PC-3 (cell line): ENCODE data around the gene DOC2A. TPM values are rescaled to one million over a fixed set of nuclear protein-coding genes. Genes with fewer than 3 reads are reported as not detected.
A peak's percentile ranks its signal among the peaks of the same experiment; 100 is the strongest.
"Not testable (repeated sequence)": the region's sequence is repeated elsewhere in the genome, so short reads cannot be mapped to it uniquely, and the experiment has no call there.

Experiments
- ATAC-seq: fragments of 200-7000 bp; cut with Tn5 transposase; 2 replicates; pipeline ENCODE4 v1.9.1; 2020; ENCODE audit warnings: mild to moderate bottlenecking, moderate library complexity
- BruUV-seq: library from RNA; stranded (reverse); fragments of 400-500 nt; replicated peaks from 2 replicates; lab custom pipeline; 2021; lab: Mats Ljungman, UMichigan
- CTCF ChIA-PET: fragments of 300-600 bp; sonication (Branson Sonifier 250); formaldehyde crosslinking; loops from one replicate; lab custom pipeline; 2022; ENCODE audit warnings: antibody characterized with exemption; lab: Charles Lee
- POLR2A ChIA-PET: fragments of 300-600 bp; sonication (Branson Sonifier 250); formaldehyde crosslinking; loops from one replicate; lab custom pipeline; 2022; ENCODE audit warnings: antibody characterized with exemption; ENCODE audit not compliant: unreplicated experiment; lab: Charles Lee
- DNase-seq: peaks from one replicate; pipeline ENCODE4 v3.0.0-alpha.2; 2015
- H2AFZ ChIP-seq: fragments of 300-600 bp; sonication (generic); 2 replicates; pipeline ENCODE4 v1.6.0; 2016; ENCODE audit warnings: antibody characterized with exemption, low read length
- H3F3A ChIP-seq: fragments of 300-600 bp; sonication (generic); one replicate; pipeline ENCODE4 v1.6.0; 2017; ENCODE audit warnings: antibody characterized with exemption, low read length, control low read depth, mild to moderate bottlenecking; ENCODE audit not compliant: unreplicated experiment
- H3K27ac ChIP-seq: fragments of 300-600 bp; sonication (generic); 2 replicates; pipeline ENCODE4 v1.5.1; 2016; ENCODE audit warnings: mild to moderate bottlenecking, low read length
- H3K27me3 ChIP-seq: fragments of 300-600 bp; sonication (generic); 2 replicates; pipeline ENCODE4 v1.6.1; 2016; ENCODE audit warnings: low read length, mixed read lengths
- H3K36me3 ChIP-seq: fragments of 300-600 bp; sonication (generic); 2 replicates; pipeline ENCODE4 v1.6.1; 2016; ENCODE audit warnings: low read depth, mixed run types, low read length, mixed read lengths
- H3K4me1 ChIP-seq: fragments of 300-600 bp; sonication (generic); 2 replicates; pipeline ENCODE4 v1.5.1; 2016; ENCODE audit warnings: low read length; ENCODE audit not compliant: insufficient read depth
- H3K4me2 ChIP-seq: fragments of 300-600 bp; sonication (generic); 2 replicates; pipeline ENCODE4 v1.6.0; 2016; ENCODE audit warnings: low read length
- H3K4me3 ChIP-seq: fragments of 300-600 bp; sonication (generic); 2 replicates; pipeline ENCODE4 v1.5.1; 2016; ENCODE audit warnings: mild to moderate bottlenecking, low read length, mixed read lengths
- H3K79me2 ChIP-seq: fragments of 300-600 bp; sonication (generic); 2 replicates; pipeline ENCODE4 v1.6.1; 2017; ENCODE audit warnings: low read length, mixed read lengths
- H3K9ac ChIP-seq: fragments of 300-600 bp; sonication (generic); 2 replicates; pipeline ENCODE4 v1.6.0; 2016; ENCODE audit warnings: mild to moderate bottlenecking, low read length
- H3K9me2 ChIP-seq: fragments of 300-600 bp; sonication (generic); replicated peaks from 2 replicates; pipeline ENCODE4 v1.6.1; 2016; ENCODE audit warnings: mixed run types, low read length, mixed read lengths
- H3K9me3 ChIP-seq: fragments of 300-600 bp; sonication (generic); 2 replicates; pipeline ENCODE4 v1.6.1; 2016; ENCODE audit warnings: low read length, mixed read lengths
- H4K20me1 ChIP-seq: fragments of 300-600 bp; sonication (generic); 2 replicates; pipeline ENCODE4 v1.6.1; 2016; ENCODE audit warnings: low read length, mixed read lengths
- CTCF ChIP-seq: fragments of 300-600 bp; sonication (generic); conservative IDR thresholded peaks from 2 replicates; pipeline ENCODE4 v1.5.1; 2017; ENCODE audit warnings: antibody characterized with exemption, low read depth, mild to moderate bottlenecking, low read length
- EZH2 ChIP-seq: fragments of 300-600 bp; sonication (generic); IDR thresholded peaks from one replicate; pipeline ENCODE4 v1.6.1; 2017; ENCODE audit warnings: antibody characterized with exemption, mild to moderate bottlenecking, low read length; ENCODE audit not compliant: unreplicated experiment
- EZH2phosphoT487 ChIP-seq: fragments of 300-600 bp; sonication (generic); IDR thresholded peaks from 2 replicates; pipeline ENCODE4 v1.6.1; 2018; ENCODE audit warnings: mild to moderate bottlenecking, antibody characterized with exemption, low read length, borderline replicate concordance
- intact Hi-C: fragments of 100-400 bp; cut with micrococcal nuclease; formaldehyde crosslinking; loops from 2 replicates; pipeline ENCODE4 v1.9.0; 2023
- total RNA-seq: library from RNA; depleted of rRNA; stranded (reverse); fragments of >200 nt; gene quantifications from 2 replicates; pipeline ENCODE4 v1.2.3, GENCODE V29; 2014

Gene DOC2A
- total RNA-seq, 1 experiment from 2014 or later, result 4.6 TPM

DNA sequence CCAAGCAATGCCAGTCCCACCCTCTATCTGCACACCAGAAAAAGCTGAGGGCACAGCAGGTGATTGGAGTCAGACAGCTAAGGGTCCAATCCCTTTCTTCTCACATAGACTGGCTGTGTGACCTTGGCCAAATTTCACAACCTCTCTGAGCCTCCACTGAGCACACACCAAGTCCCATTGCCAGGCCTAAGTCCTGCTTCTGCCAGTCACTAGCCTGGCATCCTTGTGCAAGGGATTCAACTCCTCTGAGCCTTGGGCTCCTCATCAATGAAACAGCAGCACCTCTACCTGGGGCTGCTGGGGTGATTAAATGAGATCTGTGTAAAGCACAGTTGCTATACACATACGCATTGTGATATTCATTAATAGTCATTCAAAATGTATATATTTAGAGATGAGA lies 35.8 kb upstream of the DOC2A start:
- Histone ChIP-seq H3K27me3 (no peaks in the 10 kb centered on the region), H3K4me2 (no peak overlapping the region), H2AFZ (no peak overlapping the region), H3K36me3 (no peaks in the 10 kb centered on the region), H3F3A (no peaks in the 10 kb centered on the region), H3K9ac (no peak overlapping the region), H3K79me2 (no peaks in the 10 kb centered on the region), H3K27ac (no peak overlapping the region), H3K4me3 (no peak overlapping the region), H3K9me3 (no peaks in the 10 kb centered on the region), H4K20me1 (no peaks in the 10 kb centered on the region), H3K9me2 (no peaks in the 10 kb centered on the region), H3K4me1 (0 out of 2 replicates have a peak, but pooled peaks cover 1% of the 10 kb centered on the region)
- POLR2A ChIA-PET, result no interaction called here
- no TSS peak for BruUV-seq
- ATAC-seq (no peak), DNase-seq (no peak)
- CTCF ChIA-PET, result no interaction called here
- intact Hi-C loops, result no loop called here
- TF ChIP-seq EZH2phosphoT487 (no peak), CTCF (no peak), EZH2 (no peak)

GRCh38 chr16:30046178-30046577 lies 35.4 kb upstream of the DOC2A start:
- Histone ChIP-seq H3K4me1 (no peaks in the 10 kb centered on the region), H2AFZ (no peak overlapping the region), H3K4me3 (no peak overlapping the region), H3K9ac (no peak overlapping the region), H3K9me2 (no peaks in the 10 kb centered on the region), H3K4me2 (no peak overlapping the region), H3K27ac (no peak overlapping the region), H3K79me2 (no peaks in the 10 kb centered on the region), H4K20me1 (no peaks in the 10 kb centered on the region), H3F3A (no peaks in the 10 kb centered on the region), H3K9me3 (no peaks in the 10 kb centered on the region), H3K27me3 (no peaks in the 10 kb centered on the region), H3K36me3 (no peaks in the 10 kb centered on the region)
- POLR2A ChIA-PET, result no interaction called here
- CTCF ChIA-PET, result no interaction called here
- TF ChIP-seq CTCF, result no peak
- TF ChIP-seq EZH2, result no peak
- no peak for TF ChIP-seq EZH2phosphoT487
- BruUV-seq, result no TSS peak
- DNase-seq (no peak), ATAC-seq (no peak)
- intact Hi-C loops, result no loop called here

- H2AFZ ChIP-seq, result 0 out of 2 replicates have a peak overlapping the region, but pooled peaks have one; percentile 48
- no peaks in the 10 kb centered on the region for H3K4me1 ChIP-seq
- no peaks in the 10 kb centered on the region for H3K9me2 ChIP-seq
- H3K27me3 ChIP-seq, result no peaks in the 10 kb centered on the region
- intact Hi-C loops, result no loop called here
- no peaks in the 10 kb centered on the region for H3K79me2 ChIP-seq
- H3K36me3 ChIP-seq, result no peaks in the 10 kb centered on the region
- no peak overlapping the region for H3K4me3 ChIP-seq
- ChIA-PET POLR2A (no interaction called here), CTCF (no interaction called here)
- BruUV-seq, result no TSS peak
- H3K4me2 ChIP-seq, result 0 out of 2 replicates have a peak overlapping the region, but pooled peaks have one; percentile 28
- H4K20me1 ChIP-seq, result no peaks in the 10 kb centered on the region
- no peak overlapping the region for H3K27ac ChIP-seq
- H3K9ac ChIP-seq, result no peak overlapping the region
- ATAC-seq (no peak), DNase-seq (peak; percentile 67)
- no peaks in the 10 kb centered on the region for H3K9me3 ChIP-seq
- no peaks in the 10 kb centered on the region for H3F3A ChIP-seq
- peak; percentile 52 for TF ChIP-seq CTCF
- no peak for TF ChIP-seq EZH2phosphoT487
These were observed 31.0 kb upstream of the DOC2A start for GRCh38 chr16:30041841-30042240.

- intact Hi-C loops, H3K4me1 ChIP-seq, BruUV-seq, H3K4me3 ChIP-seq, H3K79me2 ChIP-seq, H3K36me3 ChIP-seq, H3F3A ChIP-seq, ATAC-seq, H4K20me1 ChIP-seq, H3K4me2 ChIP-seq, H3K27ac ChIP-seq, H2AFZ ChIP-seq, H3K9me3 ChIP-seq, H3K27me3 ChIP-seq, H3K9me2 ChIP-seq, DNase-seq, POLR2A ChIA-PET, CTCF ChIA-PET, H3K9ac ChIP-seq: not testable (repeated sequence)
These were observed 29.9 kb upstream of the DOC2A start for GRCh38 chr16:30040690-30041089.
